ENCODE measurements around the gene DERL3. TPM values are rescaled to one million over a fixed set of nuclear protein-coding genes. Genes with fewer than 3 reads are reported as not detected.
A peak's percentile ranks its signal among the peaks of the same experiment; 100 is the strongest.

DERL3 gene
- total and polyA plus RNA-seq, 2 donors (not counting 1 experiment from before 2014, with no cell fraction given) = 77.0 to 142 TPM

DNA sequence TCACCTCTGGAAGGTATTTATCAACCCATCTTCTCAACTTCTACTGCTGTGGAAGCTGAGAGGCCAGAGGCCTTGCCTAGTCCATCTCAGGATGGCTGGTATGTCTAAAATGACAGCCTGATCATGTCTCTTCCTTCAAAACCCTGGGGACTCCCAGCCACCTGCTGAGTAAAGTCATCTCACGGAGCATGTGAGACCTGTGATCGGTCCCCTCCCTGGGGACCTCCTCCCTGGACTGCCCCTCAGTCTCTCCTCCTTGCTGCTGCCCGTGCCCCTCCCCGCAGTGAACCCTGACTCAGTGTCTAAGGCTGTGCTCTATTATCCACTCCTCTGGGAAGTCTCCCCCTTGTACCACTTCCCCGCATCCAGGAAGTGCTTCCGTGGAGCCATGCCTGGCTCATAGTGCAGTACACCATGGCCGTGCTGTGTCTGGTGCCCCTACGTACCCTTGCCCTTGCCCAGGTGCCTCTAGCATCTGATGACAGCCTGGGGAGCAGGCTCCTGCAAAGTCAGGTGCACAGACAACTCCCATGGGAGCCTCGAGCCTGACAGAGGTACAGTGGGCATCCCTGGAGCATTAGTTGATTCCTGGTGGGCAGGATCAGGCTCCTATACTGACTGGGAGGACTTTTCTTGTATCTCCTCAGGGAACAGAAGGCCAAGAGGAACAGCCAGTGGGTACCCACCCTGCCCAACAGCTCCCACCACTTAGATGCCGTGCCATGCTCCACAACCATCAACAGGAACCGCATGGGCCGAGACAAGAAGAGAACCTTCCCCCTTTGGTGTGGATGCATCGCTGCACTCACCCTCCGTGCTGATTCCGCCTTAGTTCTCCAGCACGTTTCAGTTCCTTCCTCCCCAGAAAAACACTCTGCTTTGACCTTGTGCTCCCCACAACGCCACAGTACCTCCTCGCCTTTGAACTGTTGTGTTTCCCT is 38.2 kb downstream of the DERL3 start:
- Mint-ChIP-seq H3K4me3 (peak overlapping the region; percentile 81), H3K27ac (peak overlapping the region; percentile 96), H3K9me3 (ENCODE audit: insufficient read depth) (no peaks in the 10 kb centered on the region), H3K27me3 (no peaks in the 10 kb centered on the region), H3K4me1 (peaks cover 70% of the 10 kb centered on the region)
- intact Hi-C loops (cut with micrococcal nuclease) = loop anchor here (1.0 to 10.0 kb wide), 6 partner anchors 13 to 754 kb away; partner anchors contain the start of genes CHCHD10, DERL3, GUCD1 and SNRPD3
- 24% methylated on average over 18 of the region's 18 CpGs for WGBS (ENCODE audit: insufficient coverage)
- peak overlapping the region; percentile 61 for H3K4me2 ChIP-seq (replicated peaks; ENCODE audit: low read depth, low read length, poor library complexity, severe bottlenecking)
- TF ChIP-seq EZH2 (IDR thresholded peaks at IDR 0.05; ENCODE audit: borderline replicate concordance, insufficient read depth, low read depth, low read length, poor library complexity, severe bottlenecking) = no peak
- no peak for TF ChIP-seq CTCF (IDR thresholded peaks at IDR 0.05)
- peak overlapping the region; percentile 29 for H3K9ac ChIP-seq (ENCODE audit: low read length)
- peaks cover 7 to 57% of the 10 kb centered on the region in 2 experiments for H3K36me3 ChIP-seq (replicated peaks in 1 of 2; ENCODE audit: control extremely low read depth in 1 of 2, control insufficient read depth in 1 of 2, extremely low read depth in 1 of 2, insufficient read depth in 2 of 2, low read length in 1 of 2)
- peak overlapping the region; percentile 92 to 93 for H3K27ac ChIP-seq (ENCODE audit: low read length in 2 of 2)
- peak; percentile 70 for ATAC-seq (ENCODE audit: low read depth)
- CTCF ChIA-PET = interaction anchor here (1.3 to 2.4 kb wide), 8 partner anchors 20 to 51 kb away, joined by 3 to 11 read pairs (median 6); partner anchors contain the start of gene DERL3
- H3K9me3 ChIP-seq (ENCODE audit: control extremely low read depth in 1 of 3, control insufficient read depth in 2 of 3, insufficient read depth in 1 of 3, low read length in 2 of 3) = no peaks in the 10 kb centered on the region
- peak; percentile 89 for DNase-seq
- no peaks in the 10 kb centered on the region for H3K27me3 ChIP-seq (replicated peaks in 1 of 4; ENCODE audit: control extremely low read depth in 1 of 4, control insufficient read depth in 3 of 4, insufficient read depth in 4 of 4, low read length in 3 of 4)
- H3K4me1 ChIP-seq (ENCODE audit: control insufficient read depth in 2 of 2, insufficient read depth in 2 of 2, low read length in 2 of 2) = peaks cover 63 to 76% of the 10 kb centered on the region in 2 donors
- H4K20me1 ChIP-seq (ENCODE audit: control insufficient read depth, insufficient read depth, low read length, poor library complexity, severe bottlenecking) = no peaks in the 10 kb centered on the region
- peak overlapping the region; percentile 27 for H2AFZ ChIP-seq (ENCODE audit: insufficient read depth, low read depth, low read length, poor library complexity, severe bottlenecking)
- H3K4me3 ChIP-seq (ENCODE audit: control extremely low read depth in 1 of 5, extremely low read depth in 1 of 5, insufficient read depth in 1 of 5, low read depth in 2 of 5, low read length in 4 of 5) = peak overlapping the region in 4 of 5 experiments; percentile 0 to 44 (median 4)
- POLR2A ChIA-PET = interaction anchor here (0.7 to 4.2 kb wide), 13 partner anchors 13 to 84 kb away, joined by 3 to 26 read pairs (median 5); partner anchors contain the start of genes DERL3, MMP11 and SLC2A11
- peaks cover 46% of the 10 kb centered on the region for H3K79me2 ChIP-seq (ENCODE audit: control insufficient read depth, insufficient read depth, low read length)

Measured in B cell (primary cell).